GM19099 (cell line): ENCODE measurements around the gene SI.

Experiments
- POLR2A ChIP-seq: IDR thresholded peaks from 3 replicates; pipeline ENCODE4 v1.6.1; 2011; ENCODE audit warnings: low read depth; ENCODE audit not compliant: insufficient read length; ENCODE audit errors: extremely low read depth

SI gene

DNA sequence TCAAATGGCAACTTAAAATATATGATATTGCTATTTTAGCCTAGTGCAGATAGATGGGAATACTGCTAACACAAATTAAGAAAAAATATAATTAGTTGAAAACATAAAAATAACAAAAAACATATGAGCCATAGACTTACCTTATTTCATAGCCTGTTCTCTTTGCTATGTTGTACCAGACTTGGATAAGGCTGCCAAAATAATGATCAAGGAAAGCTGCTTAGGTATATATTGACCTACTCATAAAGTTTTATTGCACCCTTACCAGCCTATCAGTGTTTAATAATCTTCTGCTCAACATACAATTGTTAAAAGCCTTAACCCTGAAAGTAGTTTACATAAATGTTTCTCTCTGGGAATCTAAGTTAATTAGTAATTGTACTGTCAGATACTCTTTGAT is at the start of gene SI:
Gene SI (minus strand): TSS at position 204 of the 400 bp plus-strand sequence. CDS start 2,484 bp downstream, outside the sequence.
- no peak for TF ChIP-seq POLR2A

DNA sequence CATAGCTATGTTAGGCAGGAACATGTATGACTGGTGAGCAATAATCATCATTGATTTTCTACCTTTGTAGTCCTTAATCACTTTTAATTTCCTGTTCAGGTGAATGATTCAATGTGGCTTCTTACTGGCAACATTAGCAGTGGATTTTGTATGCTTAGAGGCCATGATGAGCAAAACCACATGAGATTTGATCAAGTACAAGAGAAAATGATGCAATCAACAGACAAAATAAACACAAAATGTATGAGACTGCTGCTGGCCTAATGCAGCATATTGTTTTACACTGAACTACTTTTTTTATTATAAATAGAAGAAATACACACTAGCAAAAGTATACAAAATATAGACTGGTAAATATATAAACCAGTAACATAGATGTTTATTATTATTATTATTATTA is 47.5 kb upstream of the SI start:
- no peak for TF ChIP-seq POLR2A

DNA sequence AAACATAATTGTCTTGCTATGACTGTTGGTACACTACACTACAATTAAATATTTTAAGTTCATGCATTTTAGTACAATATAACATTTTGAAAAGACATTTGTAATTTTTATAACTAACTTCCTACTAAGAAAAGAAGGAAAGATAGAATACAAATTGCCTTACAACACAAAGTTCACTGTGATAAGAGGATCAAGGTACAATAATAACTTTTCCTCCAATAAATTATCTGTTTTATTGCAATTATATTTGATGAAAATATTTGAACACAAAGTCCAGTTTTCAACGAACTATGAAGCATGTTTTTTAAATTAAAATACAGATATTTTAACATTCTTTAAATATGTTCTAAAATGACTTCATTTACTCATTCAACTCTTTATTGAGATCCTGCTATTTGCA is 33.1 kb upstream of the SI start:
- TF ChIP-seq POLR2A, result no peak

DNA sequence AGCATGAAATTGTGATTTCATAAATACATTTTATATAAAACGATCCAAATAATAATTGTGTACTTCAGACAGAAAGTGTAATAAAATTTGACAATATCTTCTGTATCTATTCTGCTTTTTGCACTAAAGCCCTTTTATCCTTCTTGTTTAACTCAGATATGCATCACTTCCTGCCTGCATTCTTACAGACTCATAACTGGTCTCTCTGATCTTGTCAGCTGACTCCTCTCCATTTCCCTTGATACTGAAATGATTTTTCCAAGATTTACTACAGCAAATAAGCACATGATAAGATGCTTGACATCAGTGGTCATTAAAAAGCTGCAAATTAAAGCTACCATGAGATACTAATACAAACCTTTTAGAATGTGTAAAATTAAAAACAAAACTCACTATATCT is 25.3 kb upstream of the SI start:
- TF ChIP-seq POLR2A, result no peak

DNA sequence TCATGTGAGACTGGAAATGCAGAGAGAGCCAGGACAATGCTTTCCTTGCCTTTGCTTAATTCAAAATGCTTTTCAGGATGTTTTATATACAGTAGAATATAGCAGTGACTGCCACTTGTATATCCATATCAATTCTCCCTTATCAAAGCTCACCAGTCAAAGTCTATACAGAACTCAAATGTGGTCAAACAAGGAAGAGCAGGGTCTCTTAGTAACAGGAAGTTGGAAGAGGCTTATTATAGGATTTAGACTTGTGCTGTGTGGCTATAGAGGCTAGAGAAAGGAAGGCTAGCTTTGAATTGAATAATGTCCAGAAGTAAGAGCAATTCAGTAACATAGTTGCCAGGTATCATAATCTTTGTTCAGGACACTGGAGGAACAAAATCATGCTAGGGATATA is 4.4 kb upstream of the SI start:
- TF ChIP-seq POLR2A, result no peak

DNA sequence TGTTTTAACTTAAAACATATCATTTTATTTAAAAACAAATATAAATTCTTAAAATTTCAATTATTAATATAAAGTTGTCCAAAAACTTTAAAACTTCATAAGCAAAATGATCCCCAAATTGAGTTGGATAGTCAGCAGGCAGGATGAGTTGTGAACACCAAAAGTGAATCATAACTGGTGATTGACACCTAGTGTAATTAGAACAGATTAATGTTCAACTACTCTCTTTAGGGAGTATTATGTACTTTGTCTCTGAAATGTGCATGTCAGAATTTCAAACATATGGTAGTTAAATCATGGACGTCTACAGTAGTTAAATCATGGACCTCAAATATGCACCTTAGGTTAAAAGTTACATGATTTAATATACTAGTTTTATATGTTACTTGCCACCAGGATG is 2.9 kb upstream of the SI start:
- no peak for TF ChIP-seq POLR2A

DNA sequence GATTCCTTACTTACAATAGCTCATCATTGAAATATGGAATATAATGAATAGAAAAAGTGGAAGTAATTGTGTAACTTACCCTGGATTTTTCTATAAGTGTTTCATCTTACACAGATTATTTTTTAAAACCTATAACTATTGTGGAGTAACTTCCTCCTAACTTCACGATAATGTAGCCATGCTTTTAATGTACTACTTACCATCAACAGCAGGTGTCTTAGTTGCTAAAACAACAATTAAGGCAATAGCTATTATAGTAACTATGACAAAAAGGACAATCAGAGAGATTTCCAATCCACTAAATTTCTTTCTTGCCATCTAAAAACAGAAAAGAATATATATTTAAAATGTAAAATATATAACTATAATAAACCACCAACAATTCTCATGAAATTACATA is 2.6 kb downstream of the SI start:
- TF ChIP-seq POLR2A, result no peak

DNA sequence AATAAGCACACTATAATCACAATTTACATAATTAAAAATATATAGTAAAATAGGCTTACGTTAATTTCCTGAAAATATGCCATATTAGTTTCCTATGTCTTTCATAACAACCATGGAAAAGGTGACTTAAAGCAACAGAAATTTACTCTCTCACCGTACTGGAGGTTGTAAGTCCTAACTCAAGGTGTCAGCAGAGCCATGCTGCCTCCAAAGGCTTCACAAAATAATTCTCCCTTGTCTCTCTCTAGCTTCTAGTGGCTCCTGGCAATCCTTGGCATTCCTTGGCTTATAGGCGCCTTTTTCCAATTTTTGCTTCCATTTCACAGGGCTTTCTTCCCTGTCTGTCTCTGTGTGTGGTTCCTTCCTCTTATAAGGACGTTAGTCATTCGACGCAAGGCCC is 7.6 kb downstream of the SI start:
- no peak for TF ChIP-seq POLR2A

DNA sequence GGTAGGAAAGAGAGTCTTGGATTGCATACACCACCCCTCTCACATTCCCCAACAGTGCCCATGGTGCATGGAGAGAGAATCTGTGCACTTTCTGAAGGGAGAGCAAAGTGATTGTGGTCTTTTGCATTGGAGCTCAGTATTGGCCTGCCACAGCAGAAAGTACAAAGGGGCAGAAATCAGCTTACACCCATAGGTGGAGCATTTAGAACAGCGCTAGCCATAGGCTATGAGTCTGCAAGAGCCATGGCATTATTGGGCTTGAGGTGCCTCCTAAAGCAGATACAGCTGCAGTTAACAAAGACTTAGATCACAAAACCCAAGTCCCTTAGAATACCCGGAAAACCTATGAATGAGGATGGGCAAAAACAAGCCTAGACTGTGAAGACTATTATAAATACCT is 21.8 kb downstream of the SI start:
- TF ChIP-seq POLR2A, result no peak

DNA sequence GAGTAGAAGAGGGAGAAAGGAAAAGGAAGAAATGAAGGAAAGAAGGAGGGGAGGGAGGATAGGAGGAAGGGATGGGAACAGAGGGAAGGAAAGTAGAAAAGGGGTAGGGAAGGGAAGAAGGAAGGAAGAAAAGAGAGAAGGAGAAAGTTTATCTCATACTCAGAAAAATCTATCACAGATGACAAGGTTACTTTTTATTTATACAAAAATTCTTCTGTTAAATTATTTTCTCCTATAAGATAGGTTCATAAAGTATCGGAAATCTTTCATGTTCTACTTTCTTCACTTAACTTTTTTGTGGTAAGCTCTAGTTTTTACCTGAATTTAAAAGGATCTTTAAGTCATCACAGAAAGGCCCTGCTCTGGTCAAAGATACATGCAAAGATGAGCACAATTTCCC is 38.1 kb downstream of the SI start:
- no peak for TF ChIP-seq POLR2A

DNA sequence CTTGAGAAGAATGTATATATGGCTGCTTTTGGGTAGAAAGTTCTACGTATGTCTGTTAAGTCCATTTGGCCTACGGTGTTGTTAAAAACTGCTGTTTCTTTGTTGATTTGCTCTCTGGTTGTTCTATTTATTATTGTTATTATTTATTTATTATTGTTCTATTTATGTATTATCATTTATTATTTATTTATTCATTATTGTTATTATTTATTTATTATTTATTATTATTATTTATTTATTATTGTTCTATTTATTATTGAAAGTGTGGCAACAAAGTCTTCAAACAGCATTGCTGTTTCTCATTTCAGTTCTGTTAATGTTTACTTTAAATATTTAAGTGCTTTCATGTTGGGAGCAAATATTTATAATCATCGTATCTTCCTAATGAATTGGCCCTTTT is 66.7 kb downstream of the SI start:
- no peak for TF ChIP-seq POLR2A

DNA sequence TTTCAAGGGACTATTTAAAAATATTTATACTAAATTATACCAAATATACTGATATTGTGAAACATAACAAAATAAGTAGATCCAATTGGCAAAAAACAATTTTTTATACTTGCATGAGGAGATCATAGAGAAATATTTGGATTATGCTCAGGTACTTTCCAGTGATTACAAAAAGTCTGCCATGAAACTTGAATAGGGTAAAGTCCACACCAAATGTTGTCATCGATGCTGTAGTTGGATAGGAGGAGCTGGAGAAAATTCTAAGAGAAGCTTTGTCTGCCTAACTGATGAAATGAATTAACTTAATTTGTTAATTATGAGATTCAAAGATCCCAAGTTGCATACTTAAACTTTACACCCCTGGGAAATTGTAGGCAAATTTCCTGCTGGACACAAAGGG is 93.3 kb downstream of the SI start:
- TF ChIP-seq POLR2A, result no peak

DNA sequence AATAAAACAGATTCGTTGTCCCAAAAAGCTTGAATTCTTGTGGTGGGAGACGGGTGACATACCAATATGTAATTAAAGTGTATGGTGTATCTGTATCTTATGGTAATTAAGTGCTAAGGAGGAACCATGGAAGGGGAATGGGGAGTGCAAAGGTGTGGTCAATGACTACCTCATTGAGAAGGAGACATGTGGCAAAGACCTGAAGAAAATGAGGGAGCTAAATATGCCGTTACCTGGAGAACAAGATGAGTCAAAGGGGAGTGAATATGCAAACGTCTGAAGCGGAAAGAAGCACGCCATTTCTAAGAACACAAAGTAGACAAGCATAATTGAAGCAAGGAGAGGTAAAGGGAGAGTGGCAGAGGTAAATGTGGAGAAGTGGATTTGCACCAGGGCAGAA is 115.7 kb downstream of the SI start:
- TF ChIP-seq POLR2A, result no peak

DNA sequence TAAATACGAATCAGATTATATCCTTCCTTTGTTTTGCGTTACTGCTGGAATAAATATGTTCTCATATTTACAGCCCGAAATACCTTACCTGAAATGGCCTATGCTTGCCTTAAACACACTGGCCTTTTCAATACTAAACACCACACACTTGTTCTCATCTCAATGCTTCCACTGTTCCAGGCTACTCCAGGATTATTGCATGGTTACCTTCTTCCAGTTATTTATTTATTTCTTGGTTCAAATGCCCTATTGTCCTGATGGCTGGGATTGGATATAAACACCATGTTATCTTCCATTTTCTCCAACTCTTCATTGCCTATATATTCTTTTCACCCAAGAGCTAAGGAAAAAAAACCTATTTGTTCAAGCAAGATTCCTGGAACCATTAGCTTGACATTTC is 125.3 kb downstream of the SI start:
- no peak for TF ChIP-seq POLR2A

DNA sequence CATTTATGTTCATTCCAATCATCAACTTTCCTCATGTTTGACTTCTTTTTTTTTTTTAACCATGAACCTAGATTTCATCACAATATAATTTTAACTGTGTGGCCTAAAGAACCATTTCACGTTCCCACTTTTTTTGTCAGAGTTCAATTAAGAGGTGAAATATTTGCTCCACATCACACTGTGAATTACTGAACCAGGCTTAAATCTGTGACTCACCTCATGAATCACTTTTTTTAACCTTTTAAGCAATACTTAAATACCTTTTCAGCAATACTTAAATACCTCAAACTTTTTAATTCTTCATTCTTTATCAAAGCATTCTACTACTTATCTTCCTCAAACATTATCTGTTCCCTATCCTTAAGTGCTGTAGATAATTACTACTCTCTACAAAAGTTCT is 137.6 kb downstream of the SI start:
- no peak for TF ChIP-seq POLR2A

DNA sequence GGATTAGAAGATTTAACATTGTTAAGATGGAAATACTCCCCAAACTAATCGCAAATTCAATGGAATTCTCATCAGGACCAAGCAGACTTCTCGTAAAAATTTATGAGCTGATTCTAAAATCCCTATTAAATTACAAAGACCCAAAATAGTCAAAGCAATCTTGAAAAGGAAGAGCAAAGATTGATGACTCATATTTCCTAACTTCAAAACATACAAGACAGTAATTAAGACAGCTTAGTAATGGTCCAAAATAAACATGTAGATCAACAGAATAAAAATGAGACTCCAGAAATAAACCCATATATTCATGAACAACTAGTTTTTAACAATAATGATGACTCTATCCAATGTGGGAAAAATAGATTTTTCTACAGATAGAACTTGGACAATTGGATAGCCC is 148.7 kb downstream of the SI start:
- no peak for TF ChIP-seq POLR2A
